ENCODE results near the gene PSPH.
A peak's percentile ranks its signal among the peaks of the same experiment; 100 is the strongest.
"Not testable (repeated sequence)": the region's sequence is repeated elsewhere in the genome, so short reads cannot be mapped to it uniquely, and the experiment has no call there.

The PSPH gene

GRCh38 chr7:56048245-56048644 is 3.0 kb downstream of the PSPH start:
- Histone ChIP-seq H3K27me3 (no peaks in the 10 kb centered on the region), H3K27ac (no peak overlapping the region), H3K4me3 (ENCODE audit: low read depth in 1 of 2, low read length in 1 of 2) (no peak overlapping the region), H3K9me3 (no peaks in the 10 kb centered on the region), H3K36me3 (no peaks in the 10 kb centered on the region), H3K4me1 (ENCODE audit: control insufficient read depth in 1 of 2, insufficient read depth in 1 of 2, low read depth in 1 of 2, low read length in 1 of 2) (peaks cover 15 to 17% of the 10 kb centered on the region in 2 experiments)
- TF ChIP-seq CTCF (IDR thresholded peaks at IDR 0.05) = no peak

GRCh38 chr7:56047446-56048116 is 3.7 kb downstream of the PSPH start:
- not testable (repeated sequence) for H3K27me3 ChIP-seq; H3K4me3 ChIP-seq (ENCODE audit: low read depth in 1 of 2, low read length in 1 of 2); H3K27ac ChIP-seq; H3K36me3 ChIP-seq; H3K9me3 ChIP-seq
- H3K4me1 ChIP-seq (ENCODE audit: control insufficient read depth in 1 of 2, insufficient read depth in 1 of 2, low read depth in 1 of 2, low read length in 1 of 2) = peaks cover 15 to 16% of the 10 kb centered on the region in 2 experiments

- TF ChIP-seq CTCF (IDR thresholded peaks at IDR 0.05) = no peak
- no peak overlapping the region for H3K27ac ChIP-seq
- no peak overlapping the region for H3K4me3 ChIP-seq (ENCODE audit: low read depth in 1 of 2, low read length in 1 of 2)
Observed at GRCh38 chr7:56046721-56047445, 4.4 kb downstream of the PSPH start.

GRCh38 chr7:56045758-56046157 is 5.5 kb downstream of the PSPH start:
- not testable (repeated sequence) for H3K27ac ChIP-seq

More at GRCh38 chr7:56046721-56047445, 4.4 kb downstream of the PSPH start:
- no peaks in the 10 kb centered on the region for H3K9me3 ChIP-seq
- H3K27me3 ChIP-seq = no peaks in the 10 kb centered on the region
- no peaks in the 10 kb centered on the region for H3K36me3 ChIP-seq
- peaks cover 9 to 10% of the 10 kb centered on the region in 2 experiments for H3K4me1 ChIP-seq (ENCODE audit: control insufficient read depth in 1 of 2, insufficient read depth in 1 of 2, low read depth in 1 of 2, low read length in 1 of 2)

GRCh38 chr7:56040730-56041129 is 10.5 kb downstream of the PSPH start:
- Histone ChIP-seq H3K27ac (no peak overlapping the region), H3K4me3 (ENCODE audit: low read depth in 1 of 2, low read length in 1 of 2) (no peak overlapping the region), H3K4me1 (ENCODE audit: control insufficient read depth in 1 of 2, insufficient read depth in 1 of 2, low read depth in 1 of 2, low read length in 1 of 2) (peaks cover 3 to 4% of the 10 kb centered on the region in 2 experiments), H3K9me3 (no peaks in the 10 kb centered on the region), H3K36me3 (no peaks in the 10 kb centered on the region), H3K27me3 (no peaks in the 10 kb centered on the region)
- TF ChIP-seq CTCF (IDR thresholded peaks at IDR 0.05) = no peak

More at GRCh38 chr7:56045758-56046157, 5.5 kb downstream of the PSPH start:
- H3K4me1 ChIP-seq (ENCODE audit: control insufficient read depth in 1 of 2, insufficient read depth in 1 of 2, low read depth in 1 of 2, low read length in 1 of 2); H3K27me3 ChIP-seq; H3K9me3 ChIP-seq; H3K36me3 ChIP-seq; H3K4me3 ChIP-seq (ENCODE audit: low read depth in 1 of 2, low read length in 1 of 2): not testable (repeated sequence)

GRCh38 chr7:56033671-56034432 is 17.4 kb downstream of the PSPH start:
- peak overlapping the region; percentile 61 for H3K27ac ChIP-seq
- no peak for TF ChIP-seq CTCF (IDR thresholded peaks at IDR 0.05)
- peak overlapping the region; percentile 86 to 96 for H3K4me3 ChIP-seq (ENCODE audit: low read depth in 1 of 2, low read length in 1 of 2)

GRCh38 chr7:56032578-56032977 is 18.7 kb downstream of the PSPH start:
- not testable (repeated sequence) for H3K4me3 ChIP-seq (ENCODE audit: low read depth in 1 of 2, low read length in 1 of 2); H3K36me3 ChIP-seq; H3K27me3 ChIP-seq

More at GRCh38 chr7:56033671-56034432, 17.4 kb downstream of the PSPH start:
- Histone ChIP-seq H3K4me1 (ENCODE audit: control insufficient read depth in 1 of 2, insufficient read depth in 1 of 2, low read depth in 1 of 2, low read length in 1 of 2) (peaks cover 11 to 15% of the 10 kb centered on the region in 2 experiments), H3K9me3 (no peaks in the 10 kb centered on the region), H3K27me3 (no peaks in the 10 kb centered on the region), H3K36me3 (no peaks in the 10 kb centered on the region)

GRCh38 chr7:56031556-56031955 is 19.7 kb downstream of the PSPH start:
- not testable (repeated sequence) for H3K27ac ChIP-seq; H3K9me3 ChIP-seq; H3K36me3 ChIP-seq; H3K27me3 ChIP-seq; H3K4me3 ChIP-seq (ENCODE audit: low read depth in 1 of 2, low read length in 1 of 2)
- H3K4me1 ChIP-seq (ENCODE audit: control insufficient read depth in 1 of 2, insufficient read depth in 1 of 2, low read depth in 1 of 2, low read length in 1 of 2) = peaks cover 11 to 15% of the 10 kb centered on the region in 2 experiments

More at GRCh38 chr7:56032578-56032977, 18.7 kb downstream of the PSPH start:
- peaks cover 11 to 15% of the 10 kb centered on the region in 2 experiments for H3K4me1 ChIP-seq (ENCODE audit: control insufficient read depth in 1 of 2, insufficient read depth in 1 of 2, low read depth in 1 of 2, low read length in 1 of 2)
- H3K9me3 ChIP-seq, H3K27ac ChIP-seq: not testable (repeated sequence)
